IMR-90 (cell line): ENCODE results near the gene CKB. TPM values are rescaled to one million over a fixed set of nuclear protein-coding genes. Genes with fewer than 3 reads are reported as not detected.

ENCODE experiments used
- ATAC-seq: fragments of 200-7000 bp; cut with Tn5 transposase; 2 replicates; pipeline ENCODE4 v1.9.1; 2020; ENCODE audit warnings: low read depth, mild to moderate bottlenecking, moderate library complexity
- BruUV-seq: library from RNA; stranded (reverse); fragments of 400-500 nt; replicated peaks from 2 replicates; lab custom pipeline; 2021; lab: Mats Ljungman, UMichigan
- CTCF ChIA-PET: fragments of 300-600 bp; formaldehyde crosslinking; extraction: SDS; loops from one replicate; lab custom pipeline; 2021; ENCODE audit warnings: antibody characterized with exemption; lab: Yijun Ruan, JAX
- POLR2A ChIA-PET: fragments of 300-600 bp; sonication (Branson Sonifier 250); formaldehyde crosslinking; loops from one replicate; lab custom pipeline; 2022; ENCODE audit warnings: antibody characterized with exemption; ENCODE audit not compliant: unreplicated experiment; lab: Charles Lee
- DNase-seq: peaks from one replicate; pipeline ENCODE4 v3.0.0; 2013
- H2AFZ ChIP-seq: replicated peaks from 2 replicates; pipeline ENCODE3; 2013; ENCODE audit warnings: low read length, mild to moderate bottlenecking; ENCODE audit not compliant: poor library complexity
- H2AK5ac ChIP-seq: 2 replicates; pipeline ENCODE4 v1.6.1; 2013; ENCODE audit warnings: low read depth, low read length, inconsistent platforms
- H2AK9ac ChIP-seq: replicated peaks from 2 replicates; pipeline ENCODE3; 2013; ENCODE audit warnings: mild to moderate bottlenecking, low read depth, low read length, moderate library complexity; ENCODE audit not compliant: poor library complexity
- H2BK120ac ChIP-seq: 2 replicates; pipeline ENCODE4 v1.6.1; 2013; ENCODE audit warnings: low read depth, low read length, inconsistent platforms
- H2BK15ac ChIP-seq: 3 replicates; pipeline ENCODE4 v1.6.1; 2013; ENCODE audit warnings: low read depth, low read length, inconsistent platforms
- H2BK20ac ChIP-seq: 2 replicates; pipeline ENCODE4 v1.6.1; 2013; ENCODE audit warnings: low read depth, mild to moderate bottlenecking, inconsistent platforms, low read length, moderate library complexity
- H2BK5ac ChIP-seq: 2 replicates; pipeline ENCODE4 v1.6.1; 2013; ENCODE audit warnings: mild to moderate bottlenecking, low read depth, low read length, inconsistent platforms; ENCODE audit not compliant: poor library complexity, severe bottlenecking
- H3K14ac ChIP-seq: replicated peaks from 2 replicates; pipeline ENCODE4 v1.6.1; 2013; ENCODE audit warnings: low read depth, low read length, inconsistent platforms
- H3K18ac ChIP-seq: 2 replicates; pipeline ENCODE4 v1.6.1; 2013; ENCODE audit warnings: low read depth, low read length, control low read depth
- H3K23ac ChIP-seq: 2 replicates; pipeline ENCODE4 v1.6.1; 2013; ENCODE audit warnings: low read depth, low read length, inconsistent platforms
- H3K27ac ChIP-seq: 2 replicates; pipeline ENCODE4 v1.5.1; 2013; ENCODE audit warnings: mild to moderate bottlenecking, control low read depth, low read length; ENCODE audit not compliant: insufficient read depth
- H3K27me3 ChIP-seq: 2 replicates; pipeline ENCODE4 v1.6.1; 2013; ENCODE audit warnings: low read length; ENCODE audit not compliant: control insufficient read depth, insufficient read depth
- H3K36me3 ChIP-seq: 2 replicates; pipeline ENCODE4 v1.6.1; 2013; ENCODE audit warnings: low read length, mixed read lengths; ENCODE audit not compliant: control insufficient read depth, insufficient read depth
- H3K4ac ChIP-seq: 2 replicates; pipeline ENCODE4 v1.6.1; 2013; ENCODE audit warnings: low read depth, low read length, inconsistent platforms
- H3K4me1 ChIP-seq: 2 replicates; pipeline ENCODE4 v1.6.1; 2013; ENCODE audit warnings: low read length, mixed read lengths; ENCODE audit not compliant: control insufficient read depth, insufficient read depth
- H3K4me2 ChIP-seq: 2 replicates; pipeline ENCODE4 v1.6.1; 2013; ENCODE audit warnings: low read depth, mild to moderate bottlenecking, control low read depth, low read length, moderate library complexity
- H3K4me3 ChIP-seq: 2 replicates; pipeline ENCODE4 v1.5.1; 2013; ENCODE audit warnings: low read depth, mild to moderate bottlenecking, control low read depth, low read length, moderate library complexity; ENCODE audit not compliant: insufficient read depth
- H3K56ac ChIP-seq: 2 replicates; pipeline ENCODE4 v1.6.1; 2013; ENCODE audit warnings: low read length, inconsistent platforms; ENCODE audit not compliant: insufficient read depth; ENCODE audit errors: extremely low read depth
- H3K79me1 ChIP-seq, 2 experiments: 2 replicates each; pipeline ENCODE4 v1.6.1; 2013; ENCODE audit warnings: low read length in 2 of 2, inconsistent platforms in 1 of 2, low read depth in 1 of 2
- H3K9ac ChIP-seq: 2 replicates; pipeline ENCODE4 v1.6.1; 2013; ENCODE audit warnings: low read depth, low read length, control low read depth
- H3K9me1 ChIP-seq: 2 replicates; pipeline ENCODE4 v1.6.1; 2013; ENCODE audit warnings: low read length, inconsistent platforms; ENCODE audit not compliant: insufficient read depth
- H3K9me3 ChIP-seq: 2 replicates; pipeline ENCODE4 v1.6.1; 2013; ENCODE audit warnings: low read length; ENCODE audit not compliant: control insufficient read depth, insufficient read depth
- H4K20me1 ChIP-seq: 2 replicates; pipeline ENCODE4 v1.6.1; 2013; ENCODE audit warnings: low read length, inconsistent platforms; ENCODE audit not compliant: insufficient read depth
- H4K5ac ChIP-seq: 2 replicates; pipeline ENCODE4 v1.6.1; 2013; ENCODE audit warnings: mild to moderate bottlenecking, low read depth, low read length, control low read depth
- H4K8ac ChIP-seq, 2 experiments: 2 replicates each; pipeline ENCODE4 v1.6.1; 2013; ENCODE audit warnings: low read depth in 2 of 2, low read length in 2 of 2, control low read depth in 1 of 2, inconsistent platforms in 1 of 2
- H4K91ac ChIP-seq: 2 replicates; pipeline ENCODE4 v1.6.1; 2013; ENCODE audit warnings: low read depth, low read length, inconsistent platforms; ENCODE audit not compliant: insufficient read depth
- BHLHE40 ChIP-seq: fragments of 150-350 bp; IDR thresholded peaks from 2 replicates; pipeline ENCODE4 v1.6.1; 2016; ENCODE audit warnings: mild to moderate bottlenecking, low read depth, low read length
- CEBPB ChIP-seq: IDR thresholded peaks from 2 replicates; pipeline ENCODE4 v1.6.1; 2012; ENCODE audit warnings: low read depth, low read length, improper control_type of control experiment
- CHD1 ChIP-seq: IDR thresholded peaks from 2 replicates; pipeline ENCODE4 v1.6.1; 2012; ENCODE audit warnings: low read depth, low read length, improper control_type of control experiment
- CTCF ChIP-seq: conservative IDR thresholded peaks from 2 replicates; pipeline ENCODE4 v1.5.1; 2012; ENCODE audit warnings: mild to moderate bottlenecking, low read depth, low read length, improper control_type of control experiment
- ELK1 ChIP-seq: fragments of 150-350 bp; IDR thresholded peaks from 2 replicates; pipeline ENCODE4 v1.6.1; 2016; ENCODE audit warnings: low read depth, mild to moderate bottlenecking, low read length, moderate library complexity, borderline replicate concordance
- FOS ChIP-seq: fragments of 150-350 bp; IDR thresholded peaks from 2 replicates; pipeline ENCODE4 v1.6.1; 2016; ENCODE audit warnings: low read depth, low read length
- MAFK ChIP-seq: IDR thresholded peaks from 2 replicates; pipeline ENCODE4 v1.6.1; 2012; ENCODE audit warnings: low read depth, low read length, improper control_type of control experiment
- MAZ ChIP-seq: IDR thresholded peaks from 2 replicates; pipeline ENCODE4 v1.6.1; 2012; ENCODE audit warnings: low read depth, mild to moderate bottlenecking, low read length, improper control_type of control experiment, moderate library complexity, borderline replicate concordance
- MXI1 ChIP-seq: IDR thresholded peaks from 2 replicates; pipeline ENCODE4 v1.6.1; 2012; ENCODE audit warnings: low read depth, mild to moderate bottlenecking, low read length, moderate library complexity, borderline replicate concordance
- NFE2L2 ChIP-seq: fragments of 150-350 bp; IDR thresholded peaks from 2 replicates; pipeline ENCODE4 v1.6.1; 2016; ENCODE audit warnings: low read depth, mild to moderate bottlenecking, low read length
- POLR2A ChIP-seq: IDR thresholded peaks from 2 replicates; pipeline ENCODE4 v1.6.1; 2012; ENCODE audit warnings: mild to moderate bottlenecking, low read depth, low read length
- RAD21 ChIP-seq: IDR thresholded peaks from 2 replicates; pipeline ENCODE4 v1.6.1; 2012; ENCODE audit warnings: low read length, improper control_type of control experiment
- RCOR1 ChIP-seq: IDR thresholded peaks from 2 replicates; pipeline ENCODE4 v1.6.1; 2012; ENCODE audit warnings: mild to moderate bottlenecking, low read length, improper control_type of control experiment; ENCODE audit not compliant: insufficient replicate concordance
- RFX5 ChIP-seq: IDR thresholded peaks from 2 replicates; pipeline ENCODE4 v1.8.0; 2012; ENCODE audit warnings: low read depth, mild to moderate bottlenecking, low read length, moderate library complexity
- SMC3 ChIP-seq: fragments of 150-350 bp; IDR thresholded peaks from 2 replicates; pipeline ENCODE4 v1.6.1; 2016; ENCODE audit warnings: low read depth, mild to moderate bottlenecking, antibody characterized with exemption, low read length, moderate library complexity
- USF2 ChIP-seq: fragments of 150-350 bp; IDR thresholded peaks from 2 replicates; pipeline ENCODE4 v1.6.1; 2017; ENCODE audit warnings: mild to moderate bottlenecking, antibody characterized with exemption, low read length, low read depth
- WGBS, 2 experiments: methylation state at CpG; one replicate each; pipeline versions ENCODE4 v1.1.5 to v1.1.7; 2013; ENCODE audit warnings: missing lambda C conversion rate in 2 of 2; ENCODE audit not compliant: insufficient read length in 1 of 2; ENCODE audit errors: extremely low coverage in 2 of 2; 5-methylcytosine and 5-hydroxymethylcytosine counted together
- dilution Hi-C: fragments of 300-500 bp; cut with HindIII; formaldehyde crosslinking; loops from one replicate; pipeline ENCODE4 v1.14.3; 2018; ENCODE audit warnings: low sequenced_read_pairs; ENCODE audit not compliant: unreplicated experiment
- in situ Hi-C: fragments of 300-500 bp; cut with MboI; formaldehyde crosslinking; loops from 3 replicates; pipeline ENCODE4 v1.14.3; 2019; ENCODE audit warnings: low sequenced_read_pairs, inconsistent platforms, mixed read lengths
- intact Hi-C: fragments of 100-400 bp; cut with micrococcal nuclease; formaldehyde crosslinking; loops from 2 replicates; pipeline ENCODE4 v1.10.0; 2022
- polyA plus RNA-seq, 3 experiments: library from polyadenylated mRNA; depleted of rRNA; stranded (reverse); fragments of >200 nt; gene quantifications; 2 replicates each; pipeline ENCODE4 v1.2.3, GENCODE V29; 2012; ENCODE audit warnings: low replicate concordance in 1 of 3
- total RNA-seq: library from RNA; depleted of rRNA; stranded (reverse); fragments of >200 nt; gene quantifications from 2 replicates; pipeline ENCODE4 v1.2.3, GENCODE V29; 2012

The CKB gene
- total and polyA plus RNA-seq, 2 of the 4 experiments (the other 2 are of a cell fraction), result 17.7 to 82.6 TPM

GRCh38 chr14:103480595-103480994 lies 42.0 kb downstream of the CKB start:
- ChIA-PET POLR2A (no interaction called here), CTCF (no interaction called here)
- Histone ChIP-seq H2AFZ (no peak overlapping the region), H3K9me1 (peaks cover 7% of the 10 kb centered on the region), H3K27ac (no peak overlapping the region), H3K9me3 (no peaks in the 10 kb centered on the region), H4K91ac (no peak overlapping the region), H3K4me2 (no peak overlapping the region), H3K9ac (no peak overlapping the region), H3K18ac (no peak overlapping the region), H3K27me3 (no peaks in the 10 kb centered on the region), H4K20me1 (peaks cover 18% of the 10 kb centered on the region), H3K4me3 (no peak overlapping the region), H3K4me1 (no peaks in the 10 kb centered on the region; the same call in 1 of the 2 replicates), H2BK15ac (no peak overlapping the region), H3K36me3 (peaks cover 35% of the 10 kb centered on the region), H2BK120ac (no peak overlapping the region), H2BK5ac (no peak overlapping the region), H3K4ac (no peak overlapping the region), H4K5ac (no peak overlapping the region), H3K23ac (no peak overlapping the region), H2AK5ac (no peak overlapping the region), H2BK20ac (no peak overlapping the region), H2AK9ac (no peak overlapping the region), H3K56ac (no peak overlapping the region), H4K8ac (no peak overlapping the region), H3K79me1 (peaks cover 25 to 46% of the 10 kb centered on the region in 2 experiments), H3K14ac (no peak overlapping the region)
- dilution Hi-C loops, result no loop called here
- TF ChIP-seq RCOR1 (no peak), RAD21 (no peak), POLR2A (no peak), MAZ (no peak), CEBPB (no peak), CTCF (no peak), RFX5 (no peak), BHLHE40 (no peak), USF2 (no peak), MAFK (no peak), NFE2L2 (no peak), MXI1 (no peak), SMC3 (no peak), FOS (no peak), ELK1 (no peak), CHD1 (no peak)
- intact Hi-C loops, result no loop called here
- no TSS peak for BruUV-seq
- 100% methylated on average over 3 of the region's 3 CpGs; no CpG with 5 or more reads in 1 of the 2 experiments for WGBS, 2 experiments
- DNase-seq (no peak), ATAC-seq (no peak)
- in situ Hi-C loops, result no loop called here
